NT2/D1 (cell line): ENCODE data around the gene UBE2J1.
"Not testable (repeated sequence)": the region's sequence is repeated elsewhere in the genome, so short reads cannot be mapped to it uniquely, and the experiment has no call there.

Experiments used
- DNase-seq: peaks from one replicate; pipeline ENCODE4 v3.0.0-alpha.2; 2011; ENCODE audit warnings: low read depth, low spot score
- H3K27me3 ChIP-seq: 2 replicates; pipeline ENCODE4 v1.6.0; 2011; ENCODE audit warnings: mild to moderate bottlenecking; ENCODE audit not compliant: insufficient read length, insufficient read depth
- H3K36me3 ChIP-seq: 2 replicates; pipeline ENCODE4 v1.6.1; 2011; ENCODE audit warnings: mild to moderate bottlenecking, low read length, mixed read lengths; ENCODE audit not compliant: insufficient read depth, insufficient read length
- H3K4me1 ChIP-seq: 2 replicates; pipeline ENCODE4 v1.5.1; 2011; ENCODE audit not compliant: insufficient read depth, insufficient read length
- H3K4me3 ChIP-seq: 2 replicates; pipeline ENCODE4 v1.5.1; 2011; ENCODE audit warnings: low read depth; ENCODE audit not compliant: insufficient read length
- H3K9ac ChIP-seq: 2 replicates; pipeline ENCODE4 v1.6.0; 2011; ENCODE audit warnings: low read depth; ENCODE audit not compliant: insufficient read length
- H3K9me3 ChIP-seq: 2 replicates; pipeline ENCODE4 v1.5.1; 2011; ENCODE audit warnings: mild to moderate bottlenecking, low read length; ENCODE audit not compliant: insufficient read depth
- SUZ12 ChIP-seq: IDR thresholded peaks from 2 replicates; pipeline ENCODE4 v1.6.1; 2011; ENCODE audit not compliant: insufficient read length, insufficient read depth; ENCODE audit errors: extremely low read depth
- YY1 ChIP-seq: IDR thresholded peaks from 2 replicates; pipeline ENCODE4 v1.6.1; 2011; ENCODE audit not compliant: insufficient read length, insufficient read depth
- ZNF274 ChIP-seq: IDR thresholded peaks from 2 replicates; pipeline ENCODE4 v1.6.1; 2011; ENCODE audit warnings: mild to moderate bottlenecking, low read depth, low read length

UBE2J1 gene

DNA sequence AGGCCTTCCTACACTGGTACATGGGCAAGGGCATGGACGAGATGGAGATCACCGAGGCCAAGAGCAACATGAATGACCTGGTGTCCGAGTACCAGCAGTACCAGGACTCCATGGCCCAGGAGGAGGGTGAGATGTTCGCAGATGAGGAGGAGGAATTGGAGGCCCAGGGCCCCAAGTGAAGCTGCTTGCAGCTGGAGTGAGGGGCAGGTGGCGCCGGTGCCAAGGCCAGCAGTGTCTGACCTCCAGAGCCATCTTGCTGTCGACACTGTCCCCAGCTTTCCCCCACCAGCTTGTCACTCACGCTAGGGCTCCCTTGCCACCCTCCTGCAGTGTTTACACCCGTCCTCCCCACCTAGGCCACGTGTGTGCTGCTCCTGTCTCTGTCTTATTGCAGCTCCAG, 49.6 kb downstream of the UBE2J1 start:
- H3K4me3 ChIP-seq, result no peak overlapping the region
- no peak for DNase-seq
- TF ChIP-seq ZNF274 (no peak), SUZ12 (no peak), YY1 (no peak)

GRCh38 chr6:89302195-89302770, 50.2 kb downstream of the UBE2J1 start:
- Histone ChIP-seq H3K9me3 (no peaks in the 10 kb centered on the region), H3K4me1 (no peaks in the 10 kb centered on the region), H3K36me3 (no peaks in the 10 kb centered on the region), H3K9ac (no peak overlapping the region), H3K4me3 (no peak overlapping the region), H3K27me3 (no peaks in the 10 kb centered on the region)
- TF ChIP-seq ZNF274, result no peak
- no peak for TF ChIP-seq YY1
- TF ChIP-seq SUZ12, result no peak
- no peak for DNase-seq

More for the DNA sequence above, 49.6 kb downstream of the UBE2J1 start:
- H3K9me3 ChIP-seq, result no peaks in the 10 kb centered on the region
- H3K36me3 ChIP-seq, result no peaks in the 10 kb centered on the region
- no peaks in the 10 kb centered on the region for H3K27me3 ChIP-seq
- no peak overlapping the region for H3K9ac ChIP-seq
- no peaks in the 10 kb centered on the region for H3K4me1 ChIP-seq

- Histone ChIP-seq H3K27me3 (no peaks in the 10 kb centered on the region), H3K9me3 (no peaks in the 10 kb centered on the region), H3K36me3 (no peaks in the 10 kb centered on the region), H3K9ac (no peak overlapping the region), H3K4me1 (no peaks in the 10 kb centered on the region), H3K4me3 (no peak overlapping the region)
- no peak for DNase-seq
- TF ChIP-seq ZNF274, result no peak
- TF ChIP-seq YY1, result no peak
- TF ChIP-seq SUZ12, result no peak
Measured at GRCh38 chr6:89301586-89302194, 50.8 kb downstream of the UBE2J1 start.

GRCh38 chr6:89299466-89299850, 53.1 kb downstream of the UBE2J1 start:
- Histone ChIP-seq H3K4me1 (no peaks in the 10 kb centered on the region), H3K36me3 (no peaks in the 10 kb centered on the region), H3K27me3 (no peaks in the 10 kb centered on the region), H3K9me3 (no peaks in the 10 kb centered on the region), H3K4me3 (no peak overlapping the region), H3K9ac (no peak overlapping the region)
- TF ChIP-seq ZNF274 (no peak), SUZ12 (no peak), YY1 (no peak)
- no peak for DNase-seq

DNA sequence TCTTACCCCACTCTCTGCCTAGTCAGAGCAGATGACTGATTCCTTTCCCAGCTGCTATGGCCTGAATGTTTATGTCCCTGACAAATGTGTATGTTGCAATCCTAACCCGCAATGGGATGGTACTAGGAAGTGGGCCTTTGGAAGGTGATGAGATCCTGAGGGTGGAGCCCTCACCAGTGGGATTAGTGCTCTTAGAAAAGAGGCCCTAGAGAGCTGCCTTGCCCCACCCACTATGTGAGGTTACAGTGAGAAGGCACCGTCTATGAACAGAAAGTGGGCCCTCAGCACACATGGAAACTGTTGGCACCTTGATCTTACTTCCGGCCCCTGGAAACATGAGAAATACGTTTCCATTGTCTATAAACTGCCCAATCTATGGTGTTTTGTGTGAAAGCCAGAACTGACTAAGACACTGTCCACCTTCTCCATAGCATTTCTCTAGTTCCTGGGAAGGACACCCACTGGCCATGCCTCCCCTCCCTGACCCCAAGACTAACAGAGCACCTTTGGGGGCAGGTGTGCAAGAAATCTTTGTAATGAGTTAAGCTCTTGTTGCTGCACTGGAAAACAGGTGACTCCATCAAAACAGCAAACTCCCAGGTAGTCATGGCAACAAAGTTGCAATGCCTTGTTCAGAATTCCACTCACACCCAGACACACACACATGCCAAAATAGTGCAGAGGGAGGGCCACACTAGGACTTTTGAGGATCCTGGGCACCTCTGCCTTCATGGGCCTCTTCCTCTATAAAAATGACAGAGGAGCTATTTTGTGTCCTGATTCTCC, 53.6 kb downstream of the UBE2J1 start:
- no peaks in the 10 kb centered on the region for H3K36me3 ChIP-seq
- no peak for DNase-seq
- no peak overlapping the region for H3K4me3 ChIP-seq
- no peak overlapping the region for H3K9ac ChIP-seq
- H3K4me1 ChIP-seq, result no peaks in the 10 kb centered on the region
- H3K27me3 ChIP-seq, result no peaks in the 10 kb centered on the region
- no peak for TF ChIP-seq SUZ12
- TF ChIP-seq YY1, result no peak
- no peak for TF ChIP-seq ZNF274
- no peaks in the 10 kb centered on the region for H3K9me3 ChIP-seq

- no peaks in the 10 kb centered on the region for H3K9me3 ChIP-seq
- no peak overlapping the region for H3K4me3 ChIP-seq
- no peaks in the 10 kb centered on the region for H3K36me3 ChIP-seq
- DNase-seq, result no peak
- H3K4me1 ChIP-seq, result no peaks in the 10 kb centered on the region
- no peak overlapping the region for H3K9ac ChIP-seq
- H3K27me3 ChIP-seq, result no peaks in the 10 kb centered on the region
- TF ChIP-seq ZNF274, result no peak
- no peak for TF ChIP-seq SUZ12
- TF ChIP-seq YY1, result no peak
Measured at GRCh38 chr6:89297695-89298351, 54.7 kb downstream of the UBE2J1 start.

- no peak for TF ChIP-seq YY1
- no peak for TF ChIP-seq SUZ12
- no peak for TF ChIP-seq ZNF274
- no peaks in the 10 kb centered on the region for H3K27me3 ChIP-seq
- H3K9me3 ChIP-seq, result no peaks in the 10 kb centered on the region
- H3K4me3 ChIP-seq, result no peak overlapping the region
- H3K4me1 ChIP-seq, result no peaks in the 10 kb centered on the region
- no peak overlapping the region for H3K9ac ChIP-seq
- no peaks in the 10 kb centered on the region for H3K36me3 ChIP-seq
- no peak for DNase-seq
Measured at GRCh38 chr6:89295981-89296380, 56.5 kb downstream of the UBE2J1 start.

DNA sequence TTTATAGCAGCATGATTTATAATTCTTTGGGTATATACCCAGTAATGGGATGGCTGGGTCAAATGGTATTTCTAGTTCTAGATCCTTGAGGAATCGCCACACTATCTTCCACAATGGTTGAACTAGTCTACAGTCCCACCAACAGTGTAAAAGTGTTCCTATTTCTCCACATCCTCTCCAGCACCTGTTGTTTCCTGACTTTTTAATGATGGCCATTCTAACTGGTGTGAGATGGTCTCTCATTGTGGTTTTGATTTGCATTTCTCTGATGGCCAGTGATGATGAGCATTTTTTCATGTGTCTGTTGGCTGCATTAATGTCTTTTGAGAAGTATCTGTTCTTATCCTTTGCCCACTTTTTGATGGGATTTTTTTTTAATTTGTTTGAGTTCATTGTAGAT, 57.4 kb downstream of the UBE2J1 start:
- H3K9ac ChIP-seq, H3K27me3 ChIP-seq, H3K4me3 ChIP-seq, H3K4me1 ChIP-seq, H3K9me3 ChIP-seq, DNase-seq, H3K36me3 ChIP-seq: not testable (repeated sequence)
